Stimulated activated CD8-positive, alpha-beta memory T cell treated with anti-CD3 and anti-CD28 coated beads, Interleukin-4, amount 100 ng/mL, for 4 hours (primary cell): ENCODE results near the gene IL26.
"Not testable (repeated sequence)": the region's sequence is repeated elsewhere in the genome, so short reads cannot be mapped to it uniquely, and the experiment has no call there.

Source experiments
- DNase-seq, 2 donors: peaks; one replicate each; pipeline ENCODE4 v3.0.0-alpha.2; 2020; ENCODE audit warnings: low read depth in 2 of 2, low spot score in 1 of 2

Gene IL26

GRCh38 chr12:68240079-68240478, 14.5 kb upstream of the IL26 start:
- DNase-seq, result no peak

GRCh38 chr12:68239309-68239982, 13.8 kb upstream of the IL26 start:
- no peak for DNase-seq

GRCh38 chr12:68237619-68238018, 12.0 kb upstream of the IL26 start:
- DNase-seq, result no peak

- no peak for DNase-seq
Observed at GRCh38 chr12:68237078-68237477, 11.5 kb upstream of the IL26 start.

- DNase-seq, result no peak
Observed at GRCh38 chr12:68236421-68237059, 10.9 kb upstream of the IL26 start.

GRCh38 chr12:68235576-68235975, 10.0 kb upstream of the IL26 start:
- DNase-seq, result no peak

GRCh38 chr12:68234140-68234539, 8.5 kb upstream of the IL26 start:
- DNase-seq, result no peak

GRCh38 chr12:68233498-68233897, 7.9 kb upstream of the IL26 start:
- no peak for DNase-seq

GRCh38 chr12:68231691-68232090, 6.1 kb upstream of the IL26 start:
- no peak for DNase-seq

- no peak for DNase-seq
Observed at GRCh38 chr12:68231229-68231628, 5.6 kb upstream of the IL26 start.

- DNase-seq, result no peak
Observed at GRCh38 chr12:68229956-68230355, 4.3 kb upstream of the IL26 start.

- no peak for DNase-seq
Observed at GRCh38 chr12:68227356-68227755, 1.7 kb upstream of the IL26 start.

GRCh38 chr12:68224613-68225285, 861 bp downstream of the IL26 start:
- no peak for DNase-seq

GRCh38 chr12:68223067-68223747, 2.4 kb downstream of the IL26 start:
- DNase-seq, result peak; percentile 38 to 41

- no peak for DNase-seq
Observed at GRCh38 chr12:68222326-68222725, 3.3 kb downstream of the IL26 start.

- DNase-seq, result no peak
Observed at GRCh38 chr12:68221497-68221896, 4.1 kb downstream of the IL26 start.

GRCh38 chr12:68210875-68211274, 14.7 kb downstream of the IL26 start:
- DNase-seq, result no peak

GRCh38 chr12:68209048-68209728, 16.4 kb downstream of the IL26 start:
- not testable (repeated sequence) for DNase-seq

- DNase-seq, result no peak
Observed at GRCh38 chr12:68207276-68207675, 18.3 kb downstream of the IL26 start.

- no peak for DNase-seq
Observed at GRCh38 chr12:68206446-68206845, 19.2 kb downstream of the IL26 start.

- DNase-seq, result no peak
Observed at GRCh38 chr12:68203460-68203875, 22.1 kb downstream of the IL26 start.
